Measurements from ENCODE around the gene PRRC2B.
"Not testable (repeated sequence)": the region's sequence is repeated elsewhere in the genome, so short reads cannot be mapped to it uniquely, and the experiment has no call there.

The PRRC2B gene

DNA sequence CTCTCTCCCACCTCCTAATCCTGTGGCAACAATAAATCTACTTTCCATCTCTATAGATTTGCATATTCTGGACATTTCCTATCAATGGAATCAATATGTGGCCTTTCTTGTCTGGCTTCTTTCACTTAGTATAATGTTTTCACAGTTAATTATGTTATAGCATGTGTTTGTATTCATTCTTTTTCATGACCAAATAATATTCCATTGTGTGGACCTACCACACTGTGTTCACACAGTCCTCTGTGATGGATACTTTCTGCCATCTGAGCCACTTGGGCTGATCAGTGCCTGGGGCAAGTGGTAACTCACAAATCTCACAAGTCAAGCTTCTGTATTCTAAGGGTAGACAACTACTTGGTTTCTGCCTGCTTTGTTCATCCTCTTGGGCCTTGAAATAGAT is 60.1 kb downstream of the PRRC2B start:
- in situ Hi-C loops (cut with MboI; ENCODE audit: low pct_unique_long_range_greater_than_20kb, low sequenced_read_pairs): no loop called here
- DNase-seq: no peak

DNA sequence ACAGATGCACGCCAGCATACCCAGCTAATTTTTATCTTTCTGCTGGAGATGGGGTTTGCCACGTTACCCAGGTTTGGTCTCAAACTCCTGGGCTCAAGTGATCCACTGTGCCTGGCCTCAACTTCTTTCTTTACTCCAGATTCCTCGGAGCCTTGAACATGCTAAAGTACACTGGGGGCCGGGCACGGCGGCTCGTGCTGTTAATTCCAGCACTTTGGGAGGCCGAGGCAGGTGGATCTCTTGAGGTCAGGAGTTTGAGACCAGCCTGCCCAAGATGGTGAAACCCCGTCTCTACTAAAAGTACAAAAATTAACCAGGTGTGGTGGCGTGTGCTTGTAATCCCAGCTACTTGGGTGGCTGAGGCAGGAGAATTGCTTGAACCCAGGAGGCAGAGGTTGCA is 61.8 kb downstream of the PRRC2B start:
- in situ Hi-C loops (cut with MboI; ENCODE audit: low pct_unique_long_range_greater_than_20kb, low sequenced_read_pairs); DNase-seq: not testable (repeated sequence)

DNA sequence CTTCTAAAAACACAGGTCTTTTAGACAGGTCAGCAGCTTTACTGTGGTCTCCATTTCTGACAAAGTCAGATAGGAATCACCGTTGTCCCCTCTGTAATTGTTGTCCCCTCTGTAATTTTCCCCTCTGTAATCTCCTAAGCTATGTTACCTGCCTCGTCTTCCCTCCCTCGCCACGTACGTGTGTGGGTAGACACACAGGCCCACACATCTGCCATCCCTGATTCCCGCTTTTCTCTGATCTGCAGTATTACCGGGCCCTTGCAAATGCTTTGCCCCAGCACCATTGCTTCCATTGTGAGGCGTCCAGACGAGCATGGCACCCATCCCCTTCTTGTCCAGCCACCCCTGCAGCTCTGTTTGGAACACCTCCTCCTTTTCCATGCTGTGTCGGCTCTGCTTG is 63.9 kb downstream of the PRRC2B start:
- in situ Hi-C loops (cut with MboI; ENCODE audit: low pct_unique_long_range_greater_than_20kb, low sequenced_read_pairs): no loop called here
- DNase-seq: no peak

DNA sequence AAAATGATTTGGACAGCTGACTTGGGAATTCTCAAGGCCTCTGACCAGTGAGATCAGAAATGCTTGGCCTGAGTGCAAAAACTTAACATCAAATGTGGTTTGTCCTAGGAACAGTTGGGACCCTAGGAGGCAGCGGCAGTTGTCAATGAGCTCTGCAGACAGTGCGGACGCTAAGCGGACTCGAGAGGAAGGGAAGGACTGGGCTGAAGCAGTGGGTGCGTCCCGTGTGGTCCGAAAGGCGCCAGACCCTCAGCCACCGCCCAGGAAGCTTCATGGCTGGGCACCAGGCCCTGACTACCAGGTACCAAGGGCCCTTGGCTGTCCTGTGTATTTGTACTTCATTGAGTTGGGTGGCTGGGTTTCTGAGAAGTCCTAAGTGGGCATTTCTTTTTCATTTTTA is 65.2 kb downstream of the PRRC2B start:
- in situ Hi-C loops (cut with MboI; ENCODE audit: low pct_unique_long_range_greater_than_20kb, low sequenced_read_pairs): no loop called here
- no peak for DNase-seq

DNA sequence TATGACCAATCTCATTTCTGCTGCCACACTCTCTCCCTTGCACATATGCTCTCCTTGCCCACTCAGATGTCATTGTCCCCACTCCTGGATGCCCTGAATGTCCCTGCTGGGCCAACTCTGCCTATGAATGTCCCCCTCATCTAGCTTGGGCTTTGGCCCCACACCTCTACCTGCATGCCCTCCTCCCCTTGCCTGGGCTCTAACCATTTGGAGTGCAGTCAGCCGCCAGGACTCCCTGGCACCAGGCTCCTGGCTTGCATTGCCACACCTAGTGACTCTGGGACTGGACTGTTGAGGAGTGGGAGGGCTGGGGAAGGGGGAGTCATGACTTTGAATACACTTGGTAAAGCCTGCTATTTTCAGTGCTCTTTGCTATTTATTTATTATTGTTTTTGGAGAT is 67.3 kb downstream of the PRRC2B start:
- in situ Hi-C loops (cut with MboI; ENCODE audit: low pct_unique_long_range_greater_than_20kb, low sequenced_read_pairs): no loop called here
- no peak for DNase-seq

DNA sequence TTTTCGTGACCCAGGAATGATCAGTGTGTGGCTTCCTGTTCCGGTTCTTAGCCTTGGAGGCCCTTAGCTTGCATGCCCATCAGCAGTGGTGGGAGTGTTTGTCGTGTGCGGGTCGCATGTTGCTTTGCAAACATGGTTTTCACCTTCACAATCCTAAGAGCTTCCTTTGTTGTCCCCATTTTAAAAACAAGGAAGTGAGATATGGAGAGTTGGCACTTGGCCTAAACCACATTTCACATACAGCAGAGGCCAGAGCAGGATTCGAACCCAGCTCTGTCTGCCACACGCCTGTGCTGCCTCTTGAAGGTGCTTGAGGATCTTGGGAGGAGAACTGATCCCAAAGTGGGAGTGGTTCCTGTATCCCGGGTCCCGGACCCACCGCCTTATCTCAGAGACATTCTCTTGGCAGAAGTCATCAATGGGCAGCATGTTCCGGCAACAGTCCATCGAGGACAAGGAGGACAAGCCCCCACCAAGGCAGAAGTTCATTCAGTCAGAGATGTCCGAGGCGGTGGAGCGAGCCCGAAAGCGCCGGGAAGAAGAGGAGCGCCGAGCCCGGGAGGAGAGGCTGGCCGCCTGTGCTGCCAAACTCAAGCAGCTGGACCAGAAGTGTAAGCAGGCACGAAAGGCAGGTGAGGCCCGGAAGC is 70.6 kb downstream of the PRRC2B start:
- DNase-seq: peak; percentile 65
- in situ Hi-C loops (cut with MboI; ENCODE audit: low pct_unique_long_range_greater_than_20kb, low sequenced_read_pairs): no loop called here

DNA sequence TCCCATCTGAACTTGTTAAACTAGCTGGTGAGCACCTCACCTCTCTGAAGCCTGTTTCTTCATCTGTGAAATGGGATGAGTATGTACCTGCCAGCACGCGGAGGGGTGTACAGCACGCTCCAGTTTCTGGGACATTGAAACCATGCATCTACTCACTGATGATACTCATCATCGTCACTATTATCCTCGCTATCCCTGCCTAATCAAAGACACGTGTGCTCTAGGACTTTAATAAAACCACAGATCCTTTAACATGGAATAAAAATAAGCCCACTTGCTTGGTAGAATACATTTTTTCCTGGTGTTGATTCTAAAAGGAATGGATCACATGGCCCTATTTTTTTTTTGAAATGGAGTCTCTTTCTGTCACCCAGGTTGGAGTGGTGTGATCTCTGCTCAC is 71.5 kb downstream of the PRRC2B start:
- DNase-seq: no peak
- in situ Hi-C loops (cut with MboI; ENCODE audit: low pct_unique_long_range_greater_than_20kb, low sequenced_read_pairs): no loop called here

DNA sequence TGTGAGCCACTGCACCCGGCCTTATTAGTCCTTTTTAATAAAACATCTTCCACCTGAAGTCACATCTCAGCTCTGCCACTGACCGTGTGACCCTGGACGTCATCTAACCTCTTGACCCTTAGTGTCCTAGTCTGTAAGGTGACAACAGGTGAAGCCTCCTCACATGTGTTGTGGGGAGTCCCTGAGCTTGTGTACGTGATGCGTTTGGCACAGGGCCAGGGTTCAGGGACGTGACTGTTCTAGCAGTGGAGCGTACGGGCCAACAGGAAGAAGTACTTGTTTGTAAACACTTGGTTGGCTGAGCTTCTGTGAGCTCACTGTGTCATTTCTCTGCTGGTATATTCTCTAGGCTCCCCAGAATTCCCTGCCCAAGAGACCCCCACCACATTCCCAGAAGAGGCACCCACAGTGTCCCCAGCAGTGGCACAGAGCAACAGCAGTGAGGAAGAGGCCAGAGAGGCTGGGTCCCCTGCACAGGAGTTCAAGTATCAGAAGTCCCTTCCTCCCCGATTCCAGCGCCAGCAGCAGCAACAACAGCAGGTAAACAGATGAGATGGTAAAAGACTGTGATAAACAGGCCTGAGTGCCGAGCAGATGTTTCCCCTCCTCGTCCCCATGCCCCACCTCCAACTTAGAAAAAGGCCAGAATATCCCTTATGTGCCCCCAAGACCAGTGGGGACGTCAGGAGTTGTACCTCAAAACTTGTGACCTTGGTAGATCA is 73.5 kb downstream of the PRRC2B start:
- DNase-seq: no peak

DNA sequence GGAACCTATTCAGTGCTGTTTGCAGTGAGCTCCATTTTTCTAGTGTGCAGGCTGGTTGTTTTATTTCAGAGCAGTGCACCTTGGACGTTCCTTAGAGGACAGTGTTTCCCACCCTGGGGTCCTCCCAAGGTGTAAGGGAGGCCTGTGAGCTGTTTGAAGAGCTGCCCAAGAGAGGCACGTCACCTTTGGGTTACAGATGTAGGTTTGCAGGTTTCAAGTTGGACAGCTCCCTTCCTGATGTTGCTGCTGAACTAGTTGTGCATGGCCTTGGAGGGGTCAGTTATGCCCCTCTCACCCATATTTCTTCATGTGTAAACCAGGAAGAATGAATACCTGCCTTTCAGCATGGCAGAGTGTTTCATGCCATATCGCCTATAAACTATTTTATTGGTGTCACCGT is 74.1 kb downstream of the PRRC2B start:
- in situ Hi-C loops (cut with MboI; ENCODE audit: low pct_unique_long_range_greater_than_20kb, low sequenced_read_pairs): no loop called here
- no peak for DNase-seq

More for the DNA sequence above, 73.5 kb downstream of the PRRC2B start:
- in situ Hi-C loops (cut with MboI; ENCODE audit: low pct_unique_long_range_greater_than_20kb, low sequenced_read_pairs): no loop called here

DNA sequence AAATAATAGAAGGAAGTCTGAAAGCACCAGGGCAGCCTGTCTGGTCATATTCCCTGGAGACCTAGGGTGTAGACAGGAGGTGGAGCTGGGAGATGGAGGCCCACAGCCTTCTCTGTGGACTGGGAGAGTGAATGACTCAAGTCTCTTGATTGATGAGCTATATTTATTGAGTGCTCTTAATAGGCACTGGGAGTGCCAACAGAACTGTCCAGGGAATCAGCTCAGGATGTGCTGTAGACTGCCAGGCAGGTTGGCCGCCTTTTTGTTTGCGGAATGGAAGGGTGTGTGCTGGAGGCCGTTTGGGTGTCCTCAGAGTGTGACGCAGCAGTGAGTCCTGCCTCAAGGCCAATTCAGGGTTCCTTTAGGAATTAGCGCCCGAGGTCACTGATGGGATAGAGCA is 75.5 kb downstream of the PRRC2B start:
- in situ Hi-C loops (cut with MboI; ENCODE audit: low pct_unique_long_range_greater_than_20kb, low sequenced_read_pairs): no loop called here
- no peak for DNase-seq

DNA sequence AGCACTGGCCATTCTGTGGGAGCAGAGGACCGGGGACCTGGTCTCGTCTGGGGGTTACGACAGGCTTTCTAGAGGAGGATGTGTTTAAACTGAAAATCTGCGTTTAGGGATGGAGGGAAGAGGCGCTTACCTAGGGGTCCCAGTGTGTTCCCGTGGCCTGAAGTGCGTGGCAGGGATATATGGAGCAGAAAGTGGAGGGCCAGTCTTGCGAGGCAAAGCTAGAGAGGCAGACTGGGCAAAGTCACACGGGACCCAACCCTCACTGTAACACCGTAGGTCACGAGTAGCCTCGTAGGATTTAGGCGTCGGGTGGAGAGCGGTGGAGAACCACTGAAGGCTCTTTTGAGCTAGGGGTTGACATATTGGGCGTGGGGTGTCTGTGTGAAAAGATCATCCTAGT is 76.1 kb downstream of the PRRC2B start:
- in situ Hi-C loops (cut with MboI; ENCODE audit: low pct_unique_long_range_greater_than_20kb, low sequenced_read_pairs): no loop called here
- no peak for DNase-seq

DNA sequence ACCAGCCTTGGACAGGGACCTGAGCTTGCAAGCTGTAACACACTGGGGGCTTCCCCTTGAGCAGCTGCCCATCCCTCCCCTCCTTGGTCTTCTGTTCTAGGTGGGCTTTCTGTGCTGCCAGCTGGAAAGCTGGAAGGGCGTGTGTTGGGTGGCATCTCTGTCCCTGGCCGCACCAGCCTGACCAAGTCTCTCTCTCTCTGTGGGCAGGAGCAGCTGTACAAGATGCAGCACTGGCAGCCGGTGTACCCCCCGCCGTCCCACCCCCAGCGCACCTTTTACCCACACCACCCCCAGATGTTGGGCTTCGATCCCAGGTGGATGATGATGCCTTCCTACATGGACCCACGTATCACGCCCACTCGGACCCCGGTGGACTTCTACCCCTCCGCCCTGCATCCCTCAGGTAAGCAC is 76.7 kb downstream of the PRRC2B start:
- no peak for DNase-seq
- in situ Hi-C loops (cut with MboI; ENCODE audit: low pct_unique_long_range_greater_than_20kb, low sequenced_read_pairs): no loop called here

DNA sequence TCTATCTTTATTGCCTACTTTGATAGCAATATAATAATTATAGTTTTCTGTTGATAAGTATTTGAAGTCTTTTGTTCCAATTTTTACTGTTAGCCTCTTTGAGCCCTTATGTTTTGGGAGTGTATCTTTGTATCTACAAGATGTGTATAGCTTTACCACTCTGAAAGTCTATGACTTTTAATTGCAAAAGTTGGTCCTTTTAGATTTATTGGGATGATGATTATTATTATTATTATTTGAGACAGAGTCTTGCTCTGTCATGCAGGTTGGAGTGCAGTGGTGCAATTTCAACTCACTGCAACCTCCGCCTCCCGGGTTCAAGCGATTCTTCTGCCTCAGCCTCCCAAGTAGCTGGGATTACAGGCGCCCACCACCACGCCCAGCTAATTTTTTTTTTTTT is 78.2 kb downstream of the PRRC2B start:
- DNase-seq; in situ Hi-C loops (cut with MboI; ENCODE audit: low pct_unique_long_range_greater_than_20kb, low sequenced_read_pairs): not testable (repeated sequence)

DNA sequence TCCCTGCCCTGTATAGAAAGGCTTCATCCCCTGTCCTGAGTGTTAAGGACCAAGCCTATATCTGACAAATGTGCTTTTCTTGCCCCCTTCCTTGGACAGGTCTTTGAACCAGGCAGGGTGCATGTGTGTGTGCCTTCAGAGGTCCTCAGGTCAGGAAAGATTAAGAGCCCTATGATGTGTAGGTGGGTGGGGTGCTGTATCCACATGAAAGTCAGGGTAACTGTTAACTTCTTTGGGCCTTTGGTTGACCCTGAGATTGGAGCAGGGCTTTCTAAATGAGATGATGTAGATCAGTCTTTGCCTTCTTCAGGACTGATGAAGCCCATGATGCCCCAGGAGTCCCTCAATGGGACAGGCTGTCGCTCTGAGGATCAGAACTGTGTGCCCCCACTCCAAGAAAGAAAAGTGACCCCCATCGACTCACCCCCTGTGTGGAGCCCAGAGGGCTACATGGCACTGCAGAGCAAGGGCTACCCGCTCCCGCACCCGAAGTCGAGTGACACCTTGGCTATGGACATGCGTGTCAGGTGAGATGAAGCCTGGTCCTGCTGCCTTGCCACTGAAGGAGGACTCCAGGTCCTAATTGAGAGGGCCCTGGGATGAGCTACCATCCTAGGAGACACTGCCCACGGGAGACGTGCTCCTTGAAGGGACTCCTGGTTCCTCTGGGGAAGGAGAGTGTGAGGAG is 79.5 kb downstream of the PRRC2B start:
- no peak for DNase-seq
- in situ Hi-C loops (cut with MboI; ENCODE audit: low pct_unique_long_range_greater_than_20kb, low sequenced_read_pairs): no loop called here

DNA sequence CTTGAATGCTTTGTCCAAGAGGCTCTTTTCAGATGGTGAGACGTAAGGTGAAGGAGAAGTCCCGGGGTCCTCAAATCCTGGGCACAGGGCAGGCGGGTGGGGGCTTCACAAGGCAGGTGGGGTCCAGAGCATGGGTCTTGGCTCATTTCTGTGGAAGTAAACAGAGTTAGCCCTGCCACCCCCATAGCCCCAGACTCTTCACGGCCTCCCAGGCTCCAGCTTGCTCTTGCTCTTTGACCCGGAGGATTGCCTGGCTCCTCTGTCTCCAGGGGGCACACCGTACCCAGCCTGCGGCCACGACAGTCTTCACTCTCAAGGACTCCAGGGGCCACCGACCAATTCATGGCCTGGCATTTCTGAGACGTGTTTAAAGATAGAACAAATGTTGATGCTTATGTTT is 80.0 kb downstream of the PRRC2B start:
- in situ Hi-C loops (cut with MboI; ENCODE audit: low pct_unique_long_range_greater_than_20kb, low sequenced_read_pairs): no loop called here
- DNase-seq: no peak

DNA sequence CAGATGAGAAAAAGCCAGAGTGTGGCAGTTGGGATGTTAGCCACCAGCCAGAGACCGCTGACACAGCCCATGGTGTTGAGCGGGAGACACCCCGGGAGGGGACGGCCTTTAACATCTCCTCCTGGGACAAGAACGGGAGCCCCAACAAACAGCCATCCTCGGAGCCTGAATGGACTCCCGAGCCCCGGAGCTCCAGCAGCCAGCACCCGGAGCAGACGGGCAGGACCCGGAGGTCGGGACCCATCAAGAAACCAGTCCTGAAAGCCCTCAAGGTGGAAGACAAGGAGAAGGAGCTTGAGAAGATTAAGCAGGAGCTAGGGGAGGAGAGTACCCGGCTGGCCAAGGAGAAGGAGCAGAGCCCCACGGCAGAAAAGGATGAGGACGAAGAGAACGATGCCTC is 80.8 kb downstream of the PRRC2B start:
- DNase-seq: no peak
- in situ Hi-C loops (cut with MboI; ENCODE audit: low pct_unique_long_range_greater_than_20kb, low sequenced_read_pairs): no loop called here

DNA sequence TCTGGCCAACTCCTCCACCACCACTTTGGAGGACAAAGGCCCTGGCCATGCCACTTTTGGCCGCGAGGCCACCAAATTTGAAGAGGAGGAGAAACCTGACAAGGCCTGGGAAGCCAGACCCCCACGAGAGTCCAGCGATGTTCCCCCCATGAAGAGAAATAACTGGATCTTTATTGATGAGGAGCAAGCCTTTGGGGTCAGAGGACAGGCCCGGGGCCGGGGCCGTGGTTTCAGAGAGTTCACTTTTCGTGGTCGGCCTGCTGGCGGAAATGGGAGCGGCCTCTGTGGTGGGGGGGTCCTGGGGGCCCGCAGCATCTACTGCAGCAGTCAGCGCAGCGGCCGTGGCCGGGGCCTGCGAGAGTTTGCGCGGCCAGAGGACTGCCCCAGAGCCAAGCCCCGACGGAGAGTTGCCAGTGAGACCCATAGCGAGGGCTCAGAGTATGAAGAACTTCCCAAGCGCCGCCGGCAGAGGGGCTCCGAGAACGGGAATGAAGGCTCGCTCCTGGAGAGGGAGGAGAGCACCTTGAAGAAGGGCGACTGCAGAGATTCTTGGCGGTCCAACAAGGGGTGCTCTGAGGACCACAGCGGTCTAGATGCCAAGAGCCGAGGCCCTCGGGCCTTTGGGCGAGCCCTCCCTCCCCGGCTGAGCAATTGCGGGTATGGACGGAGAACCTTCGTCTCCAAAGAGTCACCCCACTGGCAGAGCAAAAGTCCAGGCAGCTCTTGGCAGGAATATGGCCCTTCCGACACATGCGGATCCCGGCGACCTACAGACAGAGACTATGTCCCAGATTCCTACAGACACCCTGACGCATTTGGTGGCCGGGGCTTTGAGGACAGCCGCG is 81.4 kb downstream of the PRRC2B start:
- no peak for DNase-seq
- in situ Hi-C loops (cut with MboI; ENCODE audit: low pct_unique_long_range_greater_than_20kb, low sequenced_read_pairs): no loop called here

DNA sequence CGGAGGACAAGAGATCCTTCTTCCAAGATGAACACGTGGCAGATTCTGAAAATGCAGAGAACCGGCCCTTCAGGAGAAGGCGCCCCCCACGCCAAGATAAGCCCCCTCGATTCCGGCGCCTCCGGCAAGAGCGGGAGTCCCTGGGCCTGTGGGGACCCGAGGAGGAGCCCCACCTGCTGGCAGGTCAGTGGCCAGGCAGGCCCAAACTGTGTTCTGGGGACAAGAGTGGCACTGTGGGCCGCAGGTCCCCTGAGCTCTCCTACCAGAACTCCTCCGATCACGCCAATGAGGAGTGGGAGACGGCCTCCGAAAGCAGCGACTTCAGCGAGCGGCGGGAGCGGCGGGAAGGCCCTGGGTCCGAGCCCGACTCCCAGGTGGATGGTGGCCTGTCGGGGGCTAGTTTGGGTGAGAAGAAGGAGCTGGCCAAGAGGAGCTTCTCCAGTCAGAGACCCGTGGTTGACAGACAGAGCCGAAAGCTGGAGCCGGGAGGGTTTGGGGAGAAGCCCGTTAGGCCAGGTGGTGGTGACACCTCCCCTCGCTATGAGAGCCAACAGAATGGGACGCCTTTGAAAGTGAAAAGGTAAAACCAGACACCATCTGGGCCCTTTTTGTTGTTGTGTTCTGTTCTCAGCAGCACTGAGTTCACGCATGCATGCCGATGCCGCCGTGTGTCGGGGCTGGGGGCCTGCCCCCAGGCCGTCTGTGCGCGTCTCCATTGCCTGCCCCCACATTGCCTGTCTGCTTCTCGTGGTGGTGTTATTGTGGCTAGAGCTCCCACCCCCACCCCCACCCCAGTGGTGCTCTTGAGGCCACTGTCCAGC is 82.3 kb downstream of the PRRC2B start:
- DNase-seq: no peak
- in situ Hi-C loops (cut with MboI; ENCODE audit: low pct_unique_long_range_greater_than_20kb, low sequenced_read_pairs): no loop called here

DNA sequence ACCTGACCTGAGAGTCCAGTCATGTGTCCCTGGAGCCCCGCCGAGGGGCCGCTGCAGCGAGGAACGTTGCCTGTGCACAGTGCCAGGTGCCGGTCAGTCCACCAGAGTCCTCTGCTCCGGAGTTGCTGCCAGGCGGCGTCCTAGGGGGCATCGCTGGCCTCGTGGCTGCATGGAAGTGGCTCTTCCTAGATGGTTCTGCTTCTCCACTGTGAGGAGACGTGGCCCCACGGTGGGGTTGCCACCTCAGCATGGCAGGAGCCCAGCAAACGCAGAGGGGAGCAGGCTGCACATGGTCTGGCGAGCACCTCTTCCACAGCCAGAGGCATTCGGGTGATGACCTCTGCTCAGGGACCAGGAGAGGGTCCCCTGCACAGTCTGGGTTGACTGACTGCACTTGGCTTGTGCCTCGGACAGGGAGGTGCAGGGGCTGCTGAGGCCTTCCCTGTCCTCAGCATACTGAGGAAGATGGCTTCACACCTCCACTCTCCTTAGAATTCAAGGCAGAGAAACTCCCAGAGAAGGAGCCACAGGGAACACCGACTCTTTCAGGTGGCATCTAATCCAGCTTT is 83.0 kb downstream of the PRRC2B start:
- in situ Hi-C loops (cut with MboI; ENCODE audit: low pct_unique_long_range_greater_than_20kb, low sequenced_read_pairs): no loop called here
- no peak for DNase-seq

Measured in KBM-7 (cell line).